GM19468 (cell line): ENCODE data around the gene LSAMP.

Source experiments
- ATAC-seq: cut with Tn5 transposase; IDR thresholded peaks from one replicate; pipeline ENCODE4 v1.9.1; 2021; ENCODE audit warnings: mild to moderate bottlenecking, moderate library complexity, moderate number of reproducible peaks; ENCODE audit not compliant: unreplicated experiment; ENCODE audit errors: extremely low read depth

Gene LSAMP

GRCh38 chr3:116301422-116301821, 143.9 kb downstream of the LSAMP start:
- ATAC-seq, result no peak

DNA sequence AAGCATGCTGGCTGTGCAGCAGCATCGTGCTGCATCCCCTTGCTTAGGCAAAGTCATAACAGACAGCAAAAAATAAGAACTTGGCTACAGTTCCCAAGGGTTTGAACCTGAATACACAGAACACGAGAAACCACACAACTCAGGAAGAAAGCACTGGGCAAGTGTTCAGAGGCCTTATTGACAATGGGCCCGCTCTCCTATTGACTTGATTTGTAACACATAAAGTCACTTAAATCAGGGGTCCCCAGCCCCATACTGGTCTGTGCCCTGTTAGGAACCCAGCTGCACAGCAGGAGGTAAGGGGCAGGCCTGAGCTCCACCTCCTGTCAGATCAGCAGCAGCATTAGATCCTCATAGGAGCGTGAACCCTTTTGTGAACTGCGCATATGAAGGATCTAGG, 145.1 kb downstream of the LSAMP start:
- no peak for ATAC-seq

- ATAC-seq, result peak; percentile 67
Observed at GRCh38 chr3:116299646-116300081, 145.6 kb downstream of the LSAMP start.

DNA sequence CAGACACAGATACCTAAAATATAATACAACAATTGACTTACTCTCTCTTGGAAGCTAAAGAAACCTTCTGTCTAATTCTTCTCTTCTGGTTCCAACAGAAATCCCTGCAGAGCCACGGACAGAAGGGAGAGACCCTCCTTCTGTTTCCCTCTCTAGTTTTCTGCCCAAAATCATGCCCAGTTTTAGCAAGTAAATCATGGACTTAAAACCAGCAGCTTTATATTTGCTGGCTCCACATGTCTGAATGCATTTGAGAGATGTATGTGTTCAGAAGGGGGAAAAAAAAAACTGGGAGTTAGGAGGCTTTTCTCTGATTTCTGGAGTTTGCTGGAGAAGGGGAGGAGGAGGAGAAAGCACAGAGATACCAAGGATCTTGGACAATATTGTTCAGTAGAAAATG, 147.1 kb downstream of the LSAMP start:
- no peak for ATAC-seq

DNA sequence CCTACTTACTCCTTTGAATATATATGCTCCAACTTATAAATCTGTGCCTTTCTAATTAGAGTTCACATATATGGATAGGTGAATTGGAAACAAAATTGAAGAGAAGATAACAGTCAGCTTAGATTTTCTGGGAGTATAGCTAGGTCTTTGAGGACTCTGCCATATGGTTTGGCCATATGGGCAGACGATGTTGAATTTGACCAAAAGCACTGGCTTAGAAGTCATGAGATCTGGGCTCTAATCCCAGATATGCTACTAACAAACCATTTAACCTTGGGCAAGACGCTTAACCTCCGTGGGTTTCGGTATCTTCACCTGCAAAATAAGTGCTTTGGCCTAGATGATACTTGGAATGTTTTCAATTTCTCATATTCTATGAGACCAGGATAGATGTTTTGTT, 154.1 kb downstream of the LSAMP start:
- ATAC-seq, result no peak

GRCh38 chr3:116288485-116288884, 156.8 kb downstream of the LSAMP start:
- no peak for ATAC-seq

- ATAC-seq, result no peak
Observed at GRCh38 chr3:116285781-116286421, 159.4 kb downstream of the LSAMP start.

- no peak for ATAC-seq
Observed at GRCh38 chr3:116281313-116282143, 163.8 kb downstream of the LSAMP start.

DNA sequence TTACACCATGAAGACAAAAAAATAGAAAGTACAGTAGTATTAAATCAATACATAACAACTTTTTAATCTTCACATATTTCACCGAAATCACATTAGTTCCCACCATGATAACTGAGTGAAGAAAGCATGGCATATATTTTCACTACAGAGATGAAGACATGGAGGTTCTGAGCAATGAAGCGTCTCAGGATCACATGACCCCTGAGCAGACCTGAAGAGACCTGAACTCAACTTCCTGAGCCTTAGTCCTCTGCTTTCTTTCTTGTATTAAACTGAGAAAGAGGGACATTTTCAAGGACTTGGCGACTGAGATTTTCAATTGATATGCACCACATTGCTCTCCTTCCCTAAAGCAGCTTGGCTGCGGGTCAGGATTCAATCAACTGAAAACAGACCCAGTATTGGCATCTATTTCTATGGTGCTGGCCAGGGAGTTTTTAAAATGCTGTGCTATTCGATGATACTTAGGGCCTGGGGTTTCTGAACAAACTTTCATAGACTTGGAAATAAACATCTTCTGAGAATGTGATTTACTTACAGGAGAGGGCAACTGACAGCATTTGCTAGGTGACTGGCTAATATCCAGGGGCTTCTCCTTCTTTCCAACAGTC, 165.1 kb downstream of the LSAMP start:
- no peak for ATAC-seq

DNA sequence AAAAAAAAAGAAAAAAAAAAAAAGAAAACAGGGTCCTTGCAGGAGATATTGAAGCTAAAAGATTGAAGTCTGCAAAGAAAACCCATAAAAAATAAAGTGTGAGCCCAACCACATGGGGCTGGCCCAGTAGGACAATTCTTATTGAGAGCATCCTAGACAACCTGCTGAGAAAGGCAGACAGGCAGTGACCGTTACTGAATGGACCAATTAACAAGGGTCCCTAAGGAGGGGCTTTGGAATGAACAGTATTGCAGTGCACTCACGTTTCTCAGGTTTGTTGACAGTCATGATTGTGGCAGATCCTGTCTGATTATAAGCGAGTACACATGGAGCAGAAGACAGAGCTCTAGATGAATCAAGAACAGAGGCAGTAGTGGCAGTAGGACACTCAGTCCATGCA, 168.6 kb downstream of the LSAMP start:
- no peak for ATAC-seq

GRCh38 chr3:116270056-116270455, 175.2 kb downstream of the LSAMP start:
- ATAC-seq, result no peak

DNA sequence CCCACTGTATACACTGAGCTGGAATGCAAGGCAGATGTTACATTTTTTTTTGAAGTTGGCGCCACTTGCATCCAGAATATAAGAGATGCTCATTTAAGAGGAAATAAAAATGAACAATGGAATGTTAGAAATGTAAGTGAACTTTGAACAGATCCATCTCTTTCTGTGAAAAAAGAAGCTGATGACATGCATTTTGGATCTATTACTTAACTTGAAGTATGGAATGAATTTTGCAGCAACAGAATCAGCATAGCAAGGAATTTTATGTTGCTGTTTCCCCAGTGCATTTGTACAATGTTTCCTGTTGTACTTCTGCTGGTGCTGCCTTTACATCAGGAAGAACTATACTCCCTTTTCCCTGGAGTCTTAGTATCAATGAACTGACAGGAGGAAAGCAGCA, 178.2 kb downstream of the LSAMP start:
- no peak for ATAC-seq

DNA sequence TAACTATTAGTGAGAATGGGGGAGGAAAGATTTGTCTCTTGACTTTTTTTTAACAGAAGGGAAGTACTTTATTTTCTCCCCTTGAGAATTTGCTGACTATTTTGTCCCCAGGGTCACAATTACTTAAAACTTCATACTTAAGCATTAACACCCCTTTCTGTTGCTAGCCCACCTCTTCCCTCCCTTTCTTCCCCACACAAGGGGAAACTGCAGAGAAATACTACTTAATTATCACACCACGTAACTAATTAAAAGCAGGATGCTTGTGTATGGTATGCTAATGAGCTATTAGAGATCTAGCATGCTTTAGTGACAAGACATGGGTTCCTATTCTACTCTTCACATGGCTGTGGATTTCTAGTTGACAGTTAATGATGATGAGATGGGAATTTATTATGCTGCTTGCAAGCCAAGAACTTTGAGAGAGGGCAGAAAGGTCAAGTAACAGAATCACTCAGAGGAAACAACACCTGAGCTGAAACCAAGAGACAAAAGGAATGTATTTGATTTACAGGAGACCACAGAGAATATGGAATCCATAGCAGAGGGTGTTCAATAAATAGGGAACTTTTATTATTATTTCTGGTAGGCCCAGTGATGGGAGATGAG, 179.2 kb downstream of the LSAMP start:
- ATAC-seq, result no peak

GRCh38 chr3:116265320-116265695, 180.0 kb downstream of the LSAMP start:
- ATAC-seq, result no peak

DNA sequence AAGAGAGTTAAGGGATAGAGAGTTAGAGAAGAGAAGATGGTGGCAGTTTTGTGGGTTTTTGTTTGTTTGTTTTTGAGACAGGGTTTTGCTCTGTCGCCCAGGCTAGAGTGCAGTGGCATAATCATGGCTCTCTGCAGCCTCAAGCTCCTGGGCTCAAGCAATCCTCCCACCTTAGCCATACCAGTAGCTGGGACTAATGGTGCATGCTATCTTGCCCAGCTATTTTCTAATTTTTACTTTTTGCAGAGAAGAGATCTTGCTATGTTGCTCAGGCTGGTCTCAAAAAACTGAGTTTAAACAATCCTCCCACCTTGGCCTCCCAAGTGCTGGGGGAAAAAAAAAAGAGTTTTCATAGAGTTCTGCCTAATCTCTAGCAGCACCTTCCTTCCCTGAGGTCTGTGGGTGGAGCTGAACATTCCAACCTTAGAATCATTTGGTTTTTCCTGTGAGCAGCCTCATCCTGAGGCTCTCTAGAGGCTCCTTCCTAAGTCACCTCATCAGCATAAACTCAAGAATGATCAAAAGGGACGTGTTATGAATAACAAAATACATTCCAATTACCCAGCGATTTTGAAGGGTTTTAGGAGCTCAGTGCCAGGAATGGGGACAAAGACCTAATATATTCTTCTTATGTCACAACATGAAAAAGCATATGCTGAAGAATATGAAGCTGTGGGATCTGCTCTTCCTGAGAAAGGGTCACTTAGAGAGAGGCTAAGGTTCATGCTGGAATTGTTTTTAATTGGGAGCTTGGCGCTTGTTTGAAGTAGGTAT, 180.6 kb downstream of the LSAMP start:
- no peak for ATAC-seq

- ATAC-seq, result no peak
Observed at GRCh38 chr3:116263842-116264545, 181.3 kb downstream of the LSAMP start.

DNA sequence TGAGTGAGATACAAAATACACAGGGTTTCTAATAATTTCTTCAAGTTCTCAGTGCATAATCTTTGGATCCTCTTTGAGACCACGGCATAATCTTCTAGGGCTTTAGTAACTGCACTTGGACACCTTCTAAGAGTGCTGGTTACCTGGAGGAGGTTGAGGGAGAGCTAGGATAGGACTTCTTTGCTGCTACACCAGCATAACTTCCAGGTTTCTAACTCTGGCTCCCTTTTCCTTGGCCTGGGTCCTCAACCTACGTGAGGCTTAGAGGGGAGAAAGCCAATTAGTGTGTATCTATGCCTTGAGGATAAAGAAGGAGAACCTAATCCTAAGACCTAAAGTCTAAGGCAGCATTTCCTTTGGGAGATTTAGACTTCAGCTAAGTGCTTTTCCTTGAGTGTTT, 184.8 kb downstream of the LSAMP start:
- ATAC-seq, result no peak

DNA sequence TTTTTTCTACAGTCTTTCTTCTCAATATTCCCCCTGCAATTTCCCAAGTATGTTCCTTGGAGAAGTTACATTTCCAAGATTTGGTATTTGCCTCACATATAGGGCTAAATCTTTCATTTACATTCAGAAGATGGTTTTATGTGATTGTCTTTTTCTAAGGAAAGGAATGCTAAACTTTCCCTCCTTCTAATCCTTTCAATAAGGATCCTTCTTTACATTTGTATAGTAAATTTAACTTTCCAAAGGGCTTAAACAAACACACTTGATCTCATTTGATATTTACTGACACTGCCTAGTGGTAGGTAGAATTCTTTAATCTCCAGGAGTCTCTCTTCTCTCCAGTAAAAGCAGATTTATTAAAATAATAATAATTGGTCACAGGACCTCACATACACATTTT, 185.3 kb downstream of the LSAMP start:
- ATAC-seq, result no peak

DNA sequence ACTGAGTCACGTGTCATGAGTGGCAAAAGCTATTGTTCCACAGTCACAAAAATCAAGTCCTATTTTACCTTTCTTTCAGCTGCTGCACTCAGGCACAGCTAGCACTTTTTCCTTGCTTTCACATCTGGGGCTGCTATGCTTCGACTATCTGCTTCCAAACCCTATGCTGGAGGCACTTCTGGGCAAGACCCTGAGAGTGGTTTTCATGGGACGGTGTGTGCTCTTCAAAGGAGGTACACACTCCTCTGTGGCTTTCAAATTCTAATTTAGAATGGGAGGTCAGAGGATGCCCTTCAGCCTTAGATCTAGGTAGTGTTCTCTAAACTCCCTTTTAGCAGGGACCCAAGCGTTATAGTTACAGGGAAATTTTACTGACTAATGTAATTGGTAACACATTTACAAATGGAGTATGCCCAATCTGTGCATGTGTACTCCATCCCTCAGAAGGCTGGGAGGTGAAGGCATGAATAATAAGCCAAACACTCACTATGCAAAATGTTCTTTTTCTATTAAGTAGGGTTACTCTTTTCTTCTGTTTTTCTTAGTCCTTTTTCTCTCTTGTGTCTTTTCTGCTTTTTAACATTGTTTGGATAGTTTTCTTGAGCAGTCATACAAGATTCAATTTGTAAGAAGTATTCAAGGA, 188.3 kb downstream of the LSAMP start:
- ATAC-seq, result no peak
